Natural killer cell (primary cell): ENCODE measurements around the gene DDX10. TPM values are rescaled to one million over a fixed set of nuclear protein-coding genes. Genes with fewer than 3 reads are reported as not detected.

ENCODE experiments used
- ATAC-seq, 3 donors: fragments of 150-1000 bp in 2 of 3; fragments of 200-7000 bp in 1 of 3; cut with Tn5 transposase; 1 replicate in 1 of 3; 2 replicates in 2 of 3; pipeline ENCODE4 v1.10.0; 2021; ENCODE audit warnings: mild to moderate bottlenecking in 2 of 3, moderate library complexity in 2 of 3
- DNase-seq, 2 donors: peaks; one replicate each; pipeline versions ENCODE4 v3.0.0 to v3.0.0-alpha.2; 2013 to 2021; ENCODE audit warnings: mixed read lengths in 1 of 2
- H3K27ac ChIP-seq: one replicate; pipeline ENCODE4 v1.5.1; 2013; ENCODE audit warnings: mild to moderate bottlenecking, low read length
- H3K27me3 ChIP-seq: one replicate; pipeline ENCODE4 v1.6.1; 2013; ENCODE audit warnings: low read length; ENCODE audit not compliant: control insufficient read depth, insufficient read depth
- H3K36me3 ChIP-seq: one replicate; pipeline ENCODE4 v1.6.1; 2013; ENCODE audit warnings: low read length; ENCODE audit not compliant: control insufficient read depth, insufficient read depth
- H3K4me1 ChIP-seq: one replicate; pipeline ENCODE4 v1.6.1; 2013; ENCODE audit warnings: low read length; ENCODE audit not compliant: control insufficient read depth, insufficient read depth
- H3K4me3 ChIP-seq: one replicate; pipeline ENCODE4 v1.5.1; 2013; ENCODE audit warnings: low read length
- H3K9me3 ChIP-seq: one replicate; pipeline ENCODE4 v1.6.1; 2013; ENCODE audit warnings: low read length; ENCODE audit not compliant: control insufficient read depth, insufficient read depth
- H3K27ac Mint-ChIP-seq, 2 donors: one replicate each; pipeline ENCODE4 v1.8.0; 2022; ENCODE audit warnings: mild to moderate bottlenecking in 2 of 2, mixed read lengths in 2 of 2, moderate library complexity in 1 of 2
- H3K27me3 Mint-ChIP-seq, 2 donors: one replicate each; pipeline ENCODE4 v1.8.0; 2022; ENCODE audit warnings: low read depth in 2 of 2, mixed read lengths in 2 of 2
- H3K36me3 Mint-ChIP-seq: one replicate; pipeline ENCODE4 v1.8.0; 2022; ENCODE audit warnings: mixed read lengths
- H3K4me1 Mint-ChIP-seq, 2 donors: one replicate each; pipeline ENCODE4 v1.8.0; 2022; ENCODE audit warnings: mixed read lengths in 2 of 2
- H3K4me3 Mint-ChIP-seq: one replicate; pipeline ENCODE4 v1.8.0; 2022; ENCODE audit warnings: mild to moderate bottlenecking, moderate library complexity, mixed read lengths
- H3K9me3 Mint-ChIP-seq, 2 donors: one replicate each; pipeline ENCODE4 v1.8.0; 2022; ENCODE audit warnings: mixed read lengths in 2 of 2
- CTCF ChIP-seq: fragments of 200-600 bp; IDR thresholded peaks from one replicate; pipeline ENCODE4 v1.8.0; 2022; ENCODE audit warnings: antibody characterized with exemption
- WGBS: methylation state at CpG from one replicate; pipeline ENCODE4 v1.1.7; 2013; ENCODE audit warnings: missing lambda C conversion rate; ENCODE audit not compliant: insufficient coverage; 5-methylcytosine and 5-hydroxymethylcytosine counted together
- intact Hi-C: fragments of 100-400 bp; cut with micrococcal nuclease; formaldehyde crosslinking; loops from one replicate; pipeline ENCODE4 v1.14.2; 2022
- total RNA-seq, 4 donors: library from RNA; stranded (reverse); fragments of 120-200 nt in 1 of 4; gene quantifications; one replicate each; pipeline versions ENCODE4 v1.2.3 to v1.2.4, GENCODE V29; 2013 to 2022

Gene DDX10
- total RNA-seq, 3 donors from 2014 or later (not counting 1 experiment from before 2014, with no cell fraction given) = 23.4 to 30.9 (median 24.9) TPM

- no peaks in the 10 kb centered on the region for H3K9me3 ChIP-seq
- no peaks in the 10 kb centered on the region for H3K27me3 ChIP-seq
- TF ChIP-seq CTCF = no peak
- H3K27me3 Mint-ChIP-seq = peaks cover 4 to 8% of the 10 kb centered on the region in 2 donors
- no peaks in the 10 kb centered on the region for H3K9me3 Mint-ChIP-seq
- H3K4me1 ChIP-seq = no peaks in the 10 kb centered on the region
- H3K4me3 ChIP-seq = no peak overlapping the region
- WGBS = 86% methylated on average over 1 of the region's 1 CpG
- peaks cover 0 to 6% of the 10 kb centered on the region in 2 donors for H3K4me1 Mint-ChIP-seq
- no peak overlapping the region for H3K27ac ChIP-seq
- intact Hi-C loops = no loop called here
- no peaks in the 10 kb centered on the region for H3K36me3 Mint-ChIP-seq
- H3K4me3 Mint-ChIP-seq = no peak overlapping the region
- no peak overlapping the region for H3K27ac Mint-ChIP-seq
- DNase-seq (no peak), ATAC-seq (no peak)
- no peaks in the 10 kb centered on the region for H3K36me3 ChIP-seq
These were observed 20.9 kb upstream of the DDX10 start for GRCh38 chr11:108643974-108644373.

- Histone ChIP-seq H3K36me3 (no peaks in the 10 kb centered on the region), H3K9me3 (no peaks in the 10 kb centered on the region), H3K27me3 (no peaks in the 10 kb centered on the region), H3K4me1 (no peaks in the 10 kb centered on the region), H3K4me3 (no peak overlapping the region), H3K27ac (no peak overlapping the region)
- Mint-ChIP-seq H3K36me3 (no peaks in the 10 kb centered on the region), H3K27me3 (peaks cover 0 to 9% of the 10 kb centered on the region in 2 donors), H3K4me1 (no peaks in the 10 kb centered on the region), H3K4me3 (no peak overlapping the region), H3K9me3 (no peaks in the 10 kb centered on the region), H3K27ac (no peak overlapping the region)
- intact Hi-C loops = loop anchor here (5.0 kb wide), 2 partner anchors 294 to 729 kb away; no protein-coding TSS in a partner anchor
- no CpG with 5 or more reads among the region's 2 CpGs for WGBS
- DNase-seq (no peak), ATAC-seq (no peak)
- TF ChIP-seq CTCF = no peak
These were observed 18.9 kb upstream of the DDX10 start for GRCh38 chr11:108645970-108646369.

- Histone ChIP-seq H3K27me3 (no peaks in the 10 kb centered on the region), H3K27ac (no peak overlapping the region), H3K36me3 (no peaks in the 10 kb centered on the region), H3K4me3 (no peak overlapping the region), H3K4me1 (no peaks in the 10 kb centered on the region), H3K9me3 (no peaks in the 10 kb centered on the region)
- H3K27me3 Mint-ChIP-seq = peaks cover 3 to 9% of the 10 kb centered on the region in 2 donors
- TF ChIP-seq CTCF = no peak
- H3K27ac Mint-ChIP-seq = no peak overlapping the region
- no peak overlapping the region for H3K4me3 Mint-ChIP-seq
- intact Hi-C loops = loop anchor here (5.0 kb wide), 2 partner anchors 295 to 730 kb away; no protein-coding TSS in a partner anchor
- no peak for DNase-seq
- 95% methylated on average over 3 of the region's 3 CpGs for WGBS
- H3K4me1 Mint-ChIP-seq = no peaks in the 10 kb centered on the region
- no peak for ATAC-seq
- no peaks in the 10 kb centered on the region for H3K9me3 Mint-ChIP-seq
- no peaks in the 10 kb centered on the region for H3K36me3 Mint-ChIP-seq
These were observed 17.5 kb upstream of the DDX10 start for GRCh38 chr11:108647387-108647700.
